ENCODE results near the gene SHC3. TPM values are rescaled to one million over a fixed set of nuclear protein-coding genes. Genes with fewer than 3 reads are reported as not detected.

Gene SHC3
- total and polyA plus RNA-seq, 9 of the 15 experiments (the other 6 are each of a cell fraction or from before 2014, with no cell fraction given): not detected

DNA sequence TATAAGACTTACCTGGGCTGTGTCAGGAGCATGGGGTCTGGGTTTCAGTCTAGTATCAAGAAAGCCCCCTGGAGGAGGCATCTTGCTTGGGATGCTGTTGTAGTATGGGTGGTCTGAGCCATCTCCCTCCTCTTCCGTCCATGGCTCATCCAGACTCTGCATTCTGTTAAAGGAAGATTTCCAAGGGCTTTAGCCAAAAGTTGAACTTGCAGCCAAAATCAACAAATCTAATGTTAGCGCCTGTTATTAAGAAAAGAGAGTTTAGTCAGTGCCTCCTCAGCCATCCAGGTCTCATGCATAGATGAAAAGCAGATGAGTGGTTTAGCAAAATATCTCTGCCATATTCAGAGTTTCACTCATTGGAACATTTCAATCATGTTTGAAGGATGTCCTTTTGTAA is 131.8 kb downstream of the SHC3 start:
- H3K27me3 ChIP-seq (ENCODE audit: control insufficient read depth in 2 of 2, insufficient read depth in 2 of 2, low read length in 2 of 2): peaks cover 0 to 18% of the 10 kb centered on the region in 2 experiments; a peak in 1 of 5 replicates
- no peaks in the 10 kb centered on the region for H4K20me1 ChIP-seq (replicated peaks; ENCODE audit: control insufficient read depth, insufficient read depth, low read length)
- no peaks in the 10 kb centered on the region for H3K79me2 ChIP-seq (ENCODE audit: control insufficient read depth, insufficient read depth, low read length)
- no peaks in the 10 kb centered on the region for H3K36me3 ChIP-seq (ENCODE audit: control insufficient read depth, insufficient read depth, low read length)
- H2AFZ ChIP-seq (ENCODE audit: low read depth, low read length): no peak overlapping the region
- no TSS peak for BruUV-seq (replicated peaks)
- no peak overlapping the region for H3K4me3 ChIP-seq
- ChIA-PET CTCF (ENCODE audit: low intra/inter-chr PET ratio) (no interaction called here), POLR2A (interaction anchor here (0.7 kb wide), 1 partner anchor 10 kb away, joined by 3 read pairs; no protein-coding TSS in a partner anchor)
- H3K27ac ChIP-seq (ENCODE audit: extremely low read depth, low read depth, low read length): no peak overlapping the region
- WGBS (ENCODE audit: insufficient coverage, low coverage, missing lambda C conversion rate): 0% methylated on average over 2 of the region's 2 CpGs
- ATAC-seq (no peak), DNase-seq (ENCODE audit: extremely low read depth in 1 of 4, low spot score in 3 of 4) (no peak), FAIRE-seq (no peak)
- in situ Hi-C loops (cut with MboI): no loop called here
- H3K9me3 ChIP-seq (replicated peaks; ENCODE audit: control insufficient read depth, insufficient read depth, low read depth, low read length): no peaks in the 10 kb centered on the region
- intact Hi-C loops (cut with micrococcal nuclease): no loop called here
- TF ChIP-seq ZNF134 (CRISPR knock-in tag; conservative IDR thresholded peaks at IDR 0.05) (no peak), NUFIP1 (IDR thresholded peaks at IDR 0.05; ENCODE audit: partially characterized antibody) (no peak), CHD2 (IDR thresholded peaks at IDR 0.05; ENCODE audit: low read depth, low read length) (no peak), OTX1 (CRISPR knock-in tag; IDR thresholded peaks at IDR 0.05) (no peak), MED1 (CRISPR knock-in tag; IDR thresholded peaks at IDR 0.05; ENCODE audit: borderline replicate concordance) (no peak), ZSCAN29 (IDR thresholded peaks at IDR 0.05) (no peak), ZNF436 (CRISPR knock-in tag; IDR thresholded peaks at IDR 0.05) (no peak), ILK (tag; IDR thresholded peaks at IDR 0.05; ENCODE audit: borderline replicate concordance, low read depth) (no peak), ZBTB5 (IDR thresholded peaks at IDR 0.05) (no peak), KLF16 (IDR thresholded peaks at IDR 0.05) (no peak), ZNF740 (CRISPR knock-in tag; IDR thresholded peaks at IDR 0.05) (no peak), ZNF740 (tag; IDR thresholded peaks at IDR 0.05) (no peak), ZNF589 (CRISPR knock-in tag; IDR thresholded peaks at IDR 0.05; ENCODE audit: low read depth) (no peak), ATF7 (IDR thresholded peaks at IDR 0.05) (no peak), ZNF445 (CRISPR knock-in tag; IDR thresholded peaks at IDR 0.05; ENCODE audit: low read depth) (no peak), NCOA6 (IDR thresholded peaks at IDR 0.05) (no peak), JUNB (CRISPR knock-in tag; conservative IDR thresholded peaks at IDR 0.05) (no peak), ESRRB (CRISPR knock-in tag; IDR thresholded peaks at IDR 0.05; ENCODE audit: borderline replicate concordance) (no peak), RNF2 (IDR thresholded peaks at IDR 0.05) (no peak)
- TF ChIP-seq, protein P1, sequence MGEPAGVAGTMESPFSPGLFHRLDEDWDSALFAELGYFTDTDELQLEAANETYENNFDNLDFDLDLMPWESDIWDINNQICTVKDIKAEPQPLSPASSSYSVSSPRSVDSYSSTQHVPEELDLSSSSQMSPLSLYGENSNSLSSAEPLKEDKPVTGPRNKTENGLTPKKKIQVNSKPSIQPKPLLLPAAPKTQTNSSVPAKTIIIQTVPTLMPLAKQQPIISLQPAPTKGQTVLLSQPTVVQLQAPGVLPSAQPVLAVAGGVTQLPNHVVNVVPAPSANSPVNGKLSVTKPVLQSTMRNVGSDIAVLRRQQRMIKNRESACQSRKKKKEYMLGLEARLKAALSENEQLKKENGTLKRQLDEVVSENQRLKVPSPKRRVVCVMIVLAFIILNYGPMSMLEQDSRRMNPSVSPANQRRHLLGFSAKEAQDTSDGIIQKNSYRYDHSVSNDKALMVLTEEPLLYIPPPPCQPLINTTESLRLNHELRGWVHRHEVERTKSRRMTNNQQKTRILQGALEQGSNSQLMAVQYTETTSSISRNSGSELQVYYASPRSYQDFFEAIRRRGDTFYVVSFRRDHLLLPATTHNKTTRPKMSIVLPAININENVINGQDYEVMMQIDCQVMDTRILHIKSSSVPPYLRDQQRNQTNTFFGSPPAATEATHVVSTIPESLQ (CRISPR knock-in tag; IDR thresholded peaks at IDR 0.05): no peak
- TF ChIP-seq, protein P2, sequence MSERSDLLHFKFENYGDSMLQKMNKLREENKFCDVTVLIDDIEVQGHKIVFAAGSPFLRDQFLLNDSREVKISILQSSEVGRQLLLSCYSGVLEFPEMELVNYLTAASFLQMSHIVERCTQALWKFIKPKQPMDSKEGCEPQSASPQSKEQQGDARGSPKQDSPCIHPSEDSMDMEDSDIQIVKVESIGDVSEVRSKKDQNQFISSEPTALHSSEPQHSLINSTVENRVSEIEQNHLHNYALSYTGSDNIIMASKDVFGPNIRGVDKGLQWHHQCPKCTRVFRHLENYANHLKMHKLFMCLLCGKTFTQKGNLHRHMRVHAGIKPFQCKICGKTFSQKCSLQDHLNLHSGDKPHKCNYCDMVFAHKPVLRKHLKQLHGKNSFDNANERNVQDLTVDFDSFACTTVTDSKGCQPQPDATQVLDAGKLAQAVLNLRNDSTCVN (CRISPR knock-in tag; IDR thresholded peaks at IDR 0.05): no peak
- H3K4me2 ChIP-seq (ENCODE audit: insufficient read depth, low read length): no peak overlapping the region
- H3K9ac ChIP-seq (ENCODE audit: insufficient read depth in 1 of 2, low read depth in 2 of 2, low read length in 2 of 2): no peak overlapping the region
- no peaks in the 10 kb centered on the region; a peak in 1 of 5 replicates for H3K4me1 ChIP-seq (replicated peaks in 1 of 2; ENCODE audit: control insufficient read depth in 2 of 2, insufficient read depth in 2 of 2, low read length in 2 of 2)
- no peaks in the 10 kb centered on the region for H3K9me1 ChIP-seq (ENCODE audit: control insufficient read depth, insufficient read depth, low read length)
